ENCODE measurements around the gene DCC. TPM values are rescaled to one million over a fixed set of nuclear protein-coding genes. Genes with fewer than 3 reads are reported as not detected.

The DCC gene
- total and polyA plus RNA-seq, 2 of the 8 experiments (the other 6 are each of a cell fraction or from before 2014, with no cell fraction given), result 0.14 to 1.4 TPM

GRCh38 chr18:53486296-53486695 lies 1146.3 kb downstream of the DCC start:
- Histone ChIP-seq H3K79me1 (ENCODE audit: low read depth, low read length) (no peaks in the 10 kb centered on the region), H3K9me3 (ENCODE audit: insufficient read depth in 2 of 2, low read depth in 1 of 2, low read length in 1 of 2) (no peaks in the 10 kb centered on the region), H4K5ac (ENCODE audit: insufficient read length, low read depth, low read length) (no peak overlapping the region), H4K91ac (replicated peaks; ENCODE audit: insufficient read length, low read length) (no peak overlapping the region), H3K23ac (ENCODE audit: insufficient read length) (no peak overlapping the region), H2BK12ac (ENCODE audit: low read depth, low read length) (no peak overlapping the region), H3K4me1 (replicated peaks in 1 of 4; ENCODE audit: control insufficient read depth in 3 of 4, insufficient read depth in 4 of 4, low read length in 3 of 4) (no peaks in the 10 kb centered on the region), H3K18ac (ENCODE audit: extremely low read depth, low read length) (no peak overlapping the region), H2BK5ac (ENCODE audit: low read depth, low read length) (no peak overlapping the region), H3K56ac (replicated peaks; ENCODE audit: insufficient read length, low read depth, low read length) (no peak overlapping the region), H3K14ac (ENCODE audit: insufficient read length) (no peak overlapping the region), H3K4ac (replicated peaks; ENCODE audit: insufficient read length, low read depth, low read length) (no peak overlapping the region), H3K9ac (replicated peaks in 1 of 4; ENCODE audit: extremely low read depth in 1 of 4, low read depth in 3 of 4, low read length in 3 of 4) (no peak overlapping the region), H3K27ac (ENCODE audit: low read depth, low read length) (no peak overlapping the region), H3K23me2 (ENCODE audit: low read depth, low read length) (no peaks in the 10 kb centered on the region), H3K36me3 (ENCODE audit: control insufficient read depth in 2 of 4, insufficient read depth in 4 of 4, low read length in 3 of 4) (no peaks in the 10 kb centered on the region), H3K4me2 (ENCODE audit: insufficient read depth in 1 of 2, low read depth in 2 of 2, low read length in 2 of 2) (no peak overlapping the region), H2BK20ac (ENCODE audit: low read length) (no peak overlapping the region), H2AK5ac (ENCODE audit: low read depth, low read length) (no peak overlapping the region), H3K79me2 (ENCODE audit: control insufficient read depth in 1 of 2, insufficient read depth in 2 of 2, low read length in 2 of 2) (no peaks in the 10 kb centered on the region), H4K20me1 (replicated peaks in 1 of 2; ENCODE audit: control insufficient read depth in 1 of 2, insufficient read depth in 2 of 2, low read length in 2 of 2) (no peaks in the 10 kb centered on the region), H2AFZ (ENCODE audit: low read length) (no peak overlapping the region), H2BK15ac (ENCODE audit: low read length) (no peak overlapping the region), H3K27me3 (replicated peaks in 1 of 4; ENCODE audit: control insufficient read depth in 3 of 4, extremely low read depth in 1 of 4, insufficient read depth in 3 of 4, low read length in 3 of 4) (no peaks in the 10 kb centered on the region), H3K4me3 (ENCODE audit: extremely low read depth in 1 of 4, insufficient read depth in 2 of 4, low read depth in 3 of 4, low read length in 4 of 4) (no peak overlapping the region), H4K8ac (ENCODE audit: extremely low read depth, insufficient read depth, low read length) (no peak overlapping the region), H2BK120ac (replicated peaks; ENCODE audit: low read depth, low read length) (no peak overlapping the region)
- DNase-seq (ENCODE audit: low read depth in 1 of 2, low spot score in 2 of 2) (no peak), FAIRE-seq (no peak)
- ChIA-PET CTCF (ENCODE audit: partially characterized antibody) (no interaction called here), POLR2A (ENCODE audit: partially characterized antibody) (no interaction called here)
- 96% methylated on average over 3 of the region's 3 CpGs; no CpG with 5 or more reads in 1 of the 2 experiments for WGBS, 2 experiments (ENCODE audit: extremely low coverage in 1 of 2, insufficient coverage in 1 of 2, insufficient read length in 1 of 2, insufficient replicate concordance in 2 of 2, low coverage in 1 of 2, low lambda C conversion rate in 2 of 2, missing lambda C conversion rate in 1 of 2)
- TF ChIP-seq SRF (IDR thresholded peaks at IDR 0.05; ENCODE audit: low read depth, low read length), result no peak

Measured in H1 (cell line).